ENCODE measurements around the gene MUC20.
"Not testable (repeated sequence)": the region's sequence is repeated elsewhere in the genome, so short reads cannot be mapped to it uniquely, and the experiment has no call there.

The MUC20 gene

GRCh38 chr3:195773956-195774537, 53.3 kb downstream of the MUC20 start:
- no peak for DNase-seq

- DNase-seq: no peak
These were observed 54.1 kb downstream of the MUC20 start for GRCh38 chr3:195774917-195775316.

- DNase-seq: no peak
These were observed 57.2 kb downstream of the MUC20 start for GRCh38 chr3:195777975-195778374.

GRCh38 chr3:195781236-195781635, 60.5 kb downstream of the MUC20 start:
- not testable (repeated sequence) for DNase-seq

Data from NCI-H2029 treated with DMSO at 0.1 percent for 48 hours (cell line).